Erythroblast (primary cell): ENCODE results near the gene NUDT3.

Experiments used
- GATA1 ChIP-seq: IDR thresholded peaks from 2 replicates; pipeline ENCODE4 v1.6.1; 2011; ENCODE audit warnings: low read depth, mild to moderate bottlenecking, control low read depth, low read length, moderate library complexity
- POLR2A ChIP-seq: IDR thresholded peaks from 2 replicates; pipeline ENCODE4 v1.6.1; 2011; ENCODE audit warnings: mild to moderate bottlenecking, low read length

GRCh38 chr6:34238585-34239499 is 153.6 kb downstream of the NUDT3 start:
- TF ChIP-seq POLR2A (no peak), GATA1 (no peak)
